CD4-positive, alpha-beta T cell treated with Interferon gamma for 1 hour (primary cell): ENCODE results near the gene ADAR.
"Not testable (repeated sequence)": the region's sequence is repeated elsewhere in the genome, so short reads cannot be mapped to it uniquely, and the experiment has no call there.

Source experiments
- DNase-seq: peaks from one replicate; pipeline ENCODE4 v3.0.0-alpha.2; 2020

Gene ADAR, protein sequence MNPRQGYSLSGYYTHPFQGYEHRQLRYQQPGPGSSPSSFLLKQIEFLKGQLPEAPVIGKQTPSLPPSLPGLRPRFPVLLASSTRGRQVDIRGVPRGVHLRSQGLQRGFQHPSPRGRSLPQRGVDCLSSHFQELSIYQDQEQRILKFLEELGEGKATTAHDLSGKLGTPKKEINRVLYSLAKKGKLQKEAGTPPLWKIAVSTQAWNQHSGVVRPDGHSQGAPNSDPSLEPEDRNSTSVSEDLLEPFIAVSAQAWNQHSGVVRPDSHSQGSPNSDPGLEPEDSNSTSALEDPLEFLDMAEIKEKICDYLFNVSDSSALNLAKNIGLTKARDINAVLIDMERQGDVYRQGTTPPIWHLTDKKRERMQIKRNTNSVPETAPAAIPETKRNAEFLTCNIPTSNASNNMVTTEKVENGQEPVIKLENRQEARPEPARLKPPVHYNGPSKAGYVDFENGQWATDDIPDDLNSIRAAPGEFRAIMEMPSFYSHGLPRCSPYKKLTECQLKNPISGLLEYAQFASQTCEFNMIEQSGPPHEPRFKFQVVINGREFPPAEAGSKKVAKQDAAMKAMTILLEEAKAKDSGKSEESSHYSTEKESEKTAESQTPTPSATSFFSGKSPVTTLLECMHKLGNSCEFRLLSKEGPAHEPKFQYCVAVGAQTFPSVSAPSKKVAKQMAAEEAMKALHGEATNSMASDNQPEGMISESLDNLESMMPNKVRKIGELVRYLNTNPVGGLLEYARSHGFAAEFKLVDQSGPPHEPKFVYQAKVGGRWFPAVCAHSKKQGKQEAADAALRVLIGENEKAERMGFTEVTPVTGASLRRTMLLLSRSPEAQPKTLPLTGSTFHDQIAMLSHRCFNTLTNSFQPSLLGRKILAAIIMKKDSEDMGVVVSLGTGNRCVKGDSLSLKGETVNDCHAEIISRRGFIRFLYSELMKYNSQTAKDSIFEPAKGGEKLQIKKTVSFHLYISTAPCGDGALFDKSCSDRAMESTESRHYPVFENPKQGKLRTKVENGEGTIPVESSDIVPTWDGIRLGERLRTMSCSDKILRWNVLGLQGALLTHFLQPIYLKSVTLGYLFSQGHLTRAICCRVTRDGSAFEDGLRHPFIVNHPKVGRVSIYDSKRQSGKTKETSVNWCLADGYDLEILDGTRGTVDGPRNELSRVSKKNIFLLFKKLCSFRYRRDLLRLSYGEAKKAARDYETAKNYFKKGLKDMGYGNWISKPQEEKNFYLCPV

DNA sequence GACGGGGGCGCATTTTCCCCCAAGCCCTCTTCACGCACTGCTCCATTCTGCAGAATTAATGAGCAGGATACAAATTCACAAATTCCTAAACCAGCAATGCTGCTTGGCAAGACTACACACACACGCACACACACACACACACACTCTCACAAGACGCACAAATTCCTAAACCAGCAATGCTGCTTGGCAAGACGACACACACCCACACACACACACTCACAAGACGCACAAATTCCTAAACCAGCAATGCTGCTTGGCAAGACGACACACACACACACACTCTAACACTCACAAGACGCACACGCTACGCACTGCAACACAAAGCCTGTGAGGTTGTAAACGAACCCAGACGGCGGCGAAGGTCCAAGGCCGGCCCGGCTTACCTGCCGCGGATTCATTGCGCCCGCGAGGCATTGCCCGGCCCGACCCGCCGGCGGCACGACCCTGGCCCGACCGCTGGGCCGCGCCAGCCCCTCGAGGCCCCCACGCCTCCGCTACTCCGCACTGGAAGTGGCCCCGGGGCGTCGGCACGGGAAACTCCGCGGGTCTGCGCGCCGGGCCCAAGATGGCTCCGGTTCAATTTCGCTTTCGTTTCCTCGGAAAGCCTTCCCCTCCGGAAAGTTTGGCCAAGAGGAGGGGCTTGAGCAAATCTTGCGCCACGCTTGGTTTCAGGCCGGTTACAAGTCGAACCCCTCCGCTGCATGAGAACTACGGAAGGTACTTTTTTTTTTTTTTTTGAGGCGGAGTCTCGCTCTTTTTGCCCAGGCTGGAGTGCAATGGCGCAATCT, at the start of gene ADAR:
Gene ADAR, minus strand, starts transcription at position 578 of the 788 bp plus-strand sequence. Its CDS starts 180 bp downstream, at position 398.
- DNase-seq, result peak; percentile 95

DNA sequence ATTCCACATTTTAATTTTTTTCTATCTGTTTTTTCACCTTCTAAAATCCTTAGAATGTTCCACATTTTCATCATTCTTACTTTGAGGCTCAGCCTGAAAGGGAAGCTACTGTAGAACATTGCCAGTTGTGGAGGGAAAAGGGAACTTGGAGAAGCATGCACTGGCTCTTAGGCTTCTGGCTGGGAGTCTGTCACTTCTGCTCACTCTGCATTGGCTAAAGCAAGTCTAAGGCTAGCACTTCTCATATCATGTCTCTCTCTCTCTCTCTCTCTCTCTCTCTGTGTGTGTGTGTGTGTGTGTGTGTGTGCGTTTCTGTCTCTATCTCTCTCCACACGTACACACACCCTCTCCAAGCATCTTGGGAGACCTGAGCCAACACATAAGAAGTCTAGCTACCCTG, 49.6 kb upstream of the ADAR start:
- DNase-seq, result peak; percentile 5

DNA sequence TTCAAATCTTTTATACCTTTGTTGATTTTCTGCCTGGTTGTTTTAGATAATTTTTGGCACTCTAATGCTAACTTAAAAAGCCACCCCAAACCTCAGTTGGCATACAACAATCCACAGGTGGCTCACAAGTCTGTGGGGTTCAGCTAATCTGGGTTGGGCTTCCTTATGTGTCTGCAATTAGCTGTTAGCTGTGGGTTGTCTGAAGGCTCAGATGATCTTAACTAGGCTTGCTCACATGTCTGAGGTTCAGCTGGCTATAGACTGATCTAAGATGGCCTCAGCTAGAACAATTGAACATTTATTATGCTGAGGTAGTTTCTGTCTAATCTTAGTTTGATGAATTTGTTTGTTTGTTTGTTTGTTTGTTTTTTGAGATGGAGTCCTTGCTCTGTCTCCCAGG, 44.9 kb upstream of the ADAR start:
- DNase-seq, result no peak

DNA sequence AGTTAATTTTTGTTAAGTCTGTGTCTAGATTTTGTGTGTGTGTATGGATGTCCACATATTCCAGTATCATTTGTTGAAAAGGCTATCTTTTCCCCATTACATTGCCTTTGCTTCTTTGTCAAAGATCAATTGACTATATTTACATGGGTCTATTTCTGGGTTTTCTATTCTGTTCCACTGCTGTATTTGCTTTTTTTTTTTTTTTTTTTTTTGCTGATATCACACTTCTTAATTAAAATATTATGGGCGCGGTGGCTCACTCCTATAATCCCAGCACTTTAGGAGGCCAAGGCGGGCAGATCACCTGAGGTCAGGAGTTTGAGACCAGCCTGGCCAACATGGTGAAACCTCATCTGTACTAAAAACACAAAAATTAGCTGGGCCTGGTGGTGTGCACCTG, 36.7 kb upstream of the ADAR start:
- DNase-seq, result not testable (repeated sequence)

DNA sequence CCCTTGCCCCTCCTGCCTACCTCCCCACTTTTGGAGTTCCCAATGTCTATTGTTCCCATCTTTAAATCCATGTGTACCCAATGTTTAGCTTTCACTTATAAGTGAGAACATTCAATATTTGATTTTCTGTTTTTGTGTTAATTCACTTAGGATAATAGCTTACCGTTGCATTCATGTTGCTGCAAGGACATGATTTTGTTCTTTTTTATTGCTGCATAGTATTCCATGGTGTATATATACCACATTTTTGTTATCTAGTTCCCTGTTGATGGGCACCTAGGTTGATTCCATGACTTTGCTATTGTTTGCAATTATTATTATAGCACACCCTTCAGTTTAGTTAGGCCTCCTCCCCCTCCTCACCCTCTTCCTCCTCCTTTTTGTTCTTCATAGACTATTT, 33.5 kb upstream of the ADAR start:
- no peak for DNase-seq

DNA sequence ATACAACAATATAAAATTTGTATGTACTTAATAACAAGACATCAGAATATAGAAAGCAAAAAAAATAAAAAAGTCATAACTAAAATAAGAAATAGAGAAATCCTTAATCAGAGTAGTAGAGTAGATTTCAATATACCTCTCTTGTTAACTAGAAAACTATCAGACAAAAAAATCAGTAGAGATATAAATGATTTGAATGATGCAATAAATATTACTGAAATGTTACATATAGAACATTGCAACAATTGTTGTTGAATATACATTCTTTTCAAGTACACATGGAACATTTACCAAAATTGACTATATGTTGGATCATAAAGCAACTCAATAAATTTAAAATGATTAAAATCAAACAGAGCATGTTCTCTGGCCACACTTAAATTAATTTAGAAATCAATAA, 31.9 kb upstream of the ADAR start:
- DNase-seq, result no peak

DNA sequence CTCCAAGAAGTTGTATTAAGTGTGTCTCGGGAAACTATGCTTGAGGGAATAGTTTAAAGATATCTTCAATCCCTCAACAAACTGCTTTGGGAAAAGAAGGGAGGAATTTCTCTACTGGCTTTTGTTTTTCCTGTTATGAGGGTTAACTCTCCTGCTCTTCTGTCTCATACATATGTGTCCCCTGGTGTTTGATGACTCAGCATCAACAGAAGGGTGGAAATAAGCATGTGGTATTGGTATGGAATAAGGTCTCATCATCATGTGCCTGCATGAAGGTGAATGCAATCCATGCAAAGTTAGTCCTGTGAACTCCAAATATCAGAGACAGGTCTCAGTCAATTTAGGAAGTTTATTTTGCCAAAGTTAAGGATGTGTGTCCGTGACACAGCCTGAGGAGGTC, 27.2 kb upstream of the ADAR start:
- no peak for DNase-seq

DNA sequence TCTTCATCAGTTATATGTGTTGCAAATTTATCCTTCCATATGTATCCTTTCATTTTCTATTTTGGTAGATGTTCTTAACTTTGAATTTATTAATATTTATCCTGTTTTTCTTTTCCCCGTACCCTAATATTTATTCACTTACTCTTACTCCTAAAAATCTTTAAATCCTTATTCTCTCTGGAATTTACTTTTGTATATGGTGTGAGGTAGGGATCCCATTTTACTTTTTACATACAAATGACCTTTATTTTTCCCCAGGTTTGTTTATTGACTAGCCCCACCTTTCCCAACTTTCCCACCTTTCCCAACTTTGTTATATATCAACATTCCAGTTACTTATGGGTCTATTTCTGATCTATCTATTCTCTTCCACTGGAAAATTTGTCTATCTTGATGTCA, 21.7 kb upstream of the ADAR start:
- DNase-seq, result no peak

DNA sequence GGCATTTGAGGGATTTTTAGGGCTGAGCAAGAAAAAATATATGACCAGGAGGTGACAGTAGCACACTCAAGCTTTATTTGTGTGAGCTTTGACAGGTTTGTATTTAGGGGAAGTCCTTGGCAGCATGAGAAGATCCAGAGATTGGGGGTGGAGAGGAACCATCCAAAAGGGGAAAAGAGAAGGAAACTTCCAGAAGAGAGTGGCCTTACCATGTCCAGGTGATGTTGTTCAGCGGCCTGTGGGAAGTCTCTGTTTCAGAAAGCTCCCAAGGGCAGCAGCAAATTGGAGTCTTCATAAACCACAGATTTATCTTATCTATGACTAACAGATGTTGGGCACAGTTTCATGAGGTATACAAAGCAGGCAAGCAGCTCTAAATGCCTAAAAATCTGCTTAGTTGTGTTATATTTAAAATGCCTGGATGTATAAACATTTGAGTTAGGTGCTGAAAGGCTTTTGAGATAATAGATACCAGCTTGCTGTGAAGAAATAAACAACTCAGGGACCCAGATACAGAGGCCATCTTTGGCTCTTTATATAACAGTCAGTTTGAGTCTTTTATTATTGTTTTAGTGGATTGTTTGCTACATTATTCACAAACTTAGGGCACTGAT, 21.2 kb upstream of the ADAR start:
- DNase-seq, result no peak

DNA sequence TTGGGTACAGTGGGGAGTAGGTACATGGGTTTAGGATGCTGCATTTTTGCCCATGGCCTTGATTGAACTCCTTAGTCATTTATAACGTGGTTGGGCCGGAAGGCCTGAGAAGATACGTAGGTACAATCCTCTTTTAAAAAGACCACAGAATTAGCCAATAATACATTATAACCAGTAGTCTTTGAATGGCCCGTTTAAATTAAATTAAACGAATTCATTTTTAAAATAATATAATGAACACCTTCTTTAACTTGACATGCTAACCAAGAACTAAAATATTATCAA, 20.1 kb upstream of the ADAR start:
- no peak for DNase-seq

DNA sequence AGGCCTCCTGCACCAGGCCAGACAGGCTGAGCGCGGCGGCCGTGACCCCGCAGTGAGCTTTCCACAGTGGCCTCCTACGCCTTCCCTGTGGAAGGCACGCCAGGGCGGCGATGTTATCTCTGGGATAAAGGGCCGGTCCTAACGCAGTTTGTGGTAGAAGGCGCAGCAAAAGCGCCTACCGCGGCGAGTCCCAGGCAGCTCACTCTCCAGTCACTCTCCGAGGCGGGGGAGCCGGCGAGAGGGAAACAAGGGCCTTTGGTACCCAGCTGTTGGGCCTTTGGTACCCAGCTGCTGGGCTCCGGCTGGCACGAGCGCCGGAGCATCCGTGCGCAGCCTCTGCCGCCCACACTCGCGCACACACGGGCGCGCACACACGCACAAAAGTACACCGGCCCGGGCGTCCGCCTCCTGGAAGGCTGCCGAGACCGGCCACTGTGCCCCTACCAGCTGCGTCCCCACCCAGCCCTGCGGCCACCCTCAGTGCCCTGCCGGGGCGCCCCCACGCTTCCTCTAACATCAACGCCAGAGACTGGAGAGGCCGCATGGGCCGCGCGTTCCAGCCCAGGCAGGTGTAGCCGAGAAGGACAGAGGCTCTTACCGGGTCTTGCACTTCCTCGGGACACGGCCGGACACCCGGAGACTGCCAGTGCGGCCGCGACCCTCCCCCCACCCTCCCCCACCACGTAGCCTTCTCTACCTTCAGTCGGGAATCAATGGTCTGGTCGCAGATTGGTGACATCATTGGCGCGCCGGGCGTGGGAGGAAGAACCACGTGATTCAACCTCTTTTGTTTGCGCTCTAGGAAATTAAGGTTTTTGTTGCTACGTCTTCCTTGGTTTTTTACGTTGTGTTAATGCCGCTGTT, 19.5 kb upstream of the ADAR start:
- peak; percentile 86 for DNase-seq

DNA sequence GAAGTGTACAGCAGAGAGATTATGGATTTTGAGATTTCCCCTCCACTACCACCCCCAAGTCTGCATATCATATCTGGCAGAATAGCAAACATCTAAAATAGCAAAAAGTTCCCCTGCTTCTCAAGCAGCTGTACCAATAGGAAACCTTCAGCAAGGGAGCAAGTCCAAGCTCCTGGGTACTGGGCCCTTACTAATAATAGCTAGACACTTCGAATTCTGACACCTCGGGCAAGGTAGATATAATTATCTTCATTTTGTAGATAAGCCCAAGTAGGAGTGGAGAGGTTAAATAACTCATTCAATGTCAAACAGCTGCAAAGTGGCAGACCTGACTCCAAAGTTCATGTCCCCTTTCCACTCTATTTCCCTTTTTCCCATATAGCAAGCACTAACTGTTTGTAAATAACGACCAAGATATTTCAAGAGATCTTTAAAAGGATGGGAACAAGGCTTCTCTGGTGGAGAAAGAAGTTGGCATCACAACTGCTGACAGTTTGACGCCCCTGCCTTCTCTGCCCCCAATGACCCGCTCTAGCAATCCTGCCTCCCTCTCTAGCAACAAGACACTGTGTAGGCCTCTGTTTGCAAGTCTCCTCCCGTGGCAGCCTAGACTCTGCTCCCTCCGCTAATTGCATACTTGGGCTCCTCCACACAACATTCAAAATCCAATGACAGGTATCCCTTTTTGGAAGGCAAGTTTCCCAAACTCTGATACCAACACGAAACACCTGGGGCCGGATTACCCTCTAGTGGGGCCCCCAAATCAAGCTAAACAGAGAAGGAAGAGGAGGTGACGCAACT, 18.7 kb upstream of the ADAR start:
- DNase-seq, result no peak

DNA sequence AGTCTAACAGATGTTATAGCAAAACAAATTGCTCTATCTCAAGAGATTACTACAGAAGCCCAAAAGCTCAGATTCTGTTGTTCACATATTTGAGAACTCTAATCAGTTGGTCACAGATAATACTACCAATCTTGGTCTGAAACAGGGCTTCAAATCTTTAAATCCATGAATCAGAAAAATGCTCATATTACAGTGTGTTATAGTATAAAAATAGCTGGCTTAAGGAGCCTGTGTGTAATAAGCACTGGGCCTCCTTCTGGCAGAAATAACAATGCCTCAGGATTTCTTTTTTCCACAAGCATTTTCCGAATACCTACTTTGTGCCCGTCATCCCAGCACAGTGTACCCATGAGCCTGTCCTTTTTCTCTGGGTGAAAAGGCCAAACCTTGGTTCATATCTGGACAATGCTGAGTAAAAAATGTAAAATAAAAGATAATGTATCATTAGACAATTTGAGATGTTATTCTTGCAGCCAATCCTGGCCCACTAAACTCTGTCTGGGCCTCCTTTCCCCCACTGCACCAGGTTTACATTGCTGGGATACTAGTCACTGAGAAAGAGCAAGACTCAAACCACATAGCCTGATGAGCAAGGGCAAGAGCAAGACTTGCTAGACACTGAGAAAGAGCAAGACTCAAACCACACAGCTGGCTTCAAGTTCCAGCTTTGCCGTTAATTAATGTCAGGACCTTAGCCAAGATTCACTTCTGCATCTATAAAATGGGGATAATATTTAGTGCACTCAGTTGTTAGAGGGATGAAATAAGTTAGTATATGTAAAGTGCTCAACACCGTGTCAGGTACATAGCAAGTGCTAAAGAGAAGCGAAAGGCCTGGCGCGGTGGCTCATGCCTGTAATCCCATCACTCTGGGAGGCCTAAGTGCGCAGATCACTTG, 17.0 kb upstream of the ADAR start:
- DNase-seq, result no peak

DNA sequence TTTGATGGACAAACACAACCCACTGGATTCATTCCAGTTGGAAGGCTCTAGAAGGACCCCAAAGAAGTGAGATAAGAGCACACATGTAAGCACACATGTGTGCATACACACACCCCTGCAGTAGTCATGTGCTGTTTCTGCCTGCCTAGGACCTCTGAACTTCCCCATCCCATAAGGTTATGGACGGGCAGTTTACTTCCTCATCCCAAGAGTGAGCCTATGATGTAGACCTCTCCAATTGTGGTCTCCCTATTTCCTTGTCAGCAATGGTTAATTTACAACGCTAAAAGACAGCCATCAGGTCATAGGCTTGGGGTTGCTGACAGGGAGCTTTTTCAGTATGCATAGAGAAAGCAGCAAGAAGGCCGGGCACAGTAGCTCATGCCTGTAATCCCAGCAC, 15.4 kb upstream of the ADAR start:
- peak; percentile 13 for DNase-seq

DNA sequence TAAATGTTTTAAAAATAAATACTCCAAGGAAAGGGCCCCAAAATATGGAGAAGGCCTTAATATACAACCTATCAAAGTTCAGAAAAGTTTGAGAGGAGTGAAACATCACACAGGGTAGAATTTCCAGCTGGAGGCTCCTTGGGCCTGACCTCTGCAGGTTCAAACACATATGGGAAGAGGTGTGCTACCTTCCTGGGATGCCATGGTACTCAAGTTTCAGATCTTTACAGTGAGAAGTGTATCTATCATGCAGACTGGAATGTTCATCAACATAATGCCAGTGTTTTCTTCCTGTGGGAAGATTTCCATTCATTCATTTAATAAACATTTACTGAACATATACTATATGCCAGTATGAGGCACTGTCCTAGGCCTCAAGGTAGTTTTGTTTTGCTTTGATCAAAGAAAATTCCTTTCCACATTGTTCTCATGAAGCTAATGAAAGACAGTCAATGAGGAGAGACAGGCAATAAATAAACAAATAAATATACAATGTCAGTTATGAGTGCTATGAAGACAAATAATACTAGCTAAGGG, 14.6 kb upstream of the ADAR start:
- DNase-seq, result no peak

DNA sequence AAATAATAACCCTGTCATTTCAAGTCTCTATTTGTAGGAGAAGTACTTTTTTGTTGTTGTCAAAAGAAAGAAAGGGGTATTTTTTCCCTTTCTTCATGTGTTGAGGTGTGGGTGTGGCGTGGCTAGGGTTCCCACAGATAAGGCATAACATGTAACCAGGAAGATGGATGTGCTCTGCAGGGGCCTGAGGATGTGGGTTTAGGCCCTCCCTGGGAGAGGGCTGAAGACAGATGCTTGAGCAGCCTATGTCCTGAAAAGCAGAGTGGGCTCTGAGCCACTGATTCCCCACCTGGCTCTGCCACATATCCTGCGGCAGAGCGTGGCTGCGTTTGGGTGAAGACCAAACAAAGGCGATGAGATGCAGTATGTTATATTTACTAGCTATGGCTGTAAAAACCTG, 13.9 kb upstream of the ADAR start:
- no peak for DNase-seq

DNA sequence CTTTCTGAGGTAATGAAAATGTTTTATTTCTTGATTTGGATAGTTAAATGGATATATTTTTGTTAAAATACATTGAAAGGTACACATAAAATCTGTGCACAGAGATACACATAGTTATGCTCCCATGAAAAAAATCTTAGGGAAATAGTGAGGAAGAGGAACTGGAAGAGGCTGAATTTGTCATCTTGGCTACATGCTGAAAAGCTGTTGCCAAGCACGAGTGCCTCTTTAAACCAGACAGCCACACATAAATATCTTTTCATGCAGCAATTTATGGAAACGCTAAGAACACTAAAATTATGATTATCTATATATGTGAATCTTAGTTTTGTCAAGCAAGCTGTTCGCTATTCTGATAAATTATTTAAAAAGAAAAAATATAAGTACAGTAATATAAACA, 12.8 kb upstream of the ADAR start:
- DNase-seq, result no peak

DNA sequence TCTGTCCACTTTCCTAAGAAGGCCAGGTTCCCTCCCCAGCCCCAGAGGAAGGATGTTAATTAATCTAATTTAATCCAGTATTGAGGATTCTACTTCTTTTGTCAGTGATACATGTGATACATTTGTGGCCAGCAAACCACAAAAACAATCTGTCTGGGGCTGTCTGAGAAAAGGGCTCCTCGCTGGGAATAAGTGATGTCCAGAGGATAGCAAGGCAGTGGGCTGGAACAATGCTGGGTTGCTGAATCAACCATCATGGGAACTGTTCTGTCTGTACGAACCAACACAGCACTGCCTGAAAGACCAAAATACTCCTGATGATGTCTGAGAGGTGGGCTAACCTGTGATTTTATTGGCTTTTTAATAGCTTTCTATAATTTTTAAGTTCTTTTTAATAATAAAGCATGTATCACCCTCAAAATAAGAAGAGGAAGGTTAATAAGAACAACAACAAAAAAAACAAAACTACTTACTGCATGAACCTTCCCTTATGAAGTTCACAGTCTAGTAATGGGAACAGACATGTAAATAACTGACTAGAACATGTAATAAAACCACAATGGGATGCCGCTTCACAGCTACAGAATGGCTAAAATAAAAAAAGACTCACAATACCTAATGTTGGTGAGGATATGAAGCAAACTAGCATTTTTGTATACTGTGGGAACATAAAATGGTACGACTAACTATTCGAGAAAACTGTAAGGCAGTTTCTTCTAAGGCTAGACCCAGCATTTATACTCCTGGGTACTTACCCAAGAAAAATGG, 11.4 kb upstream of the ADAR start:
- no peak for DNase-seq
